Bone marrow (tissue), 2 donors: ENCODE results near the gene VDR.
"Not testable (repeated sequence)": the region's sequence is repeated elsewhere in the genome, so short reads cannot be mapped to it uniquely, and the experiment has no call there.

Source experiments
- DNase-seq, 2 donors: peaks; one replicate each; lab custom pipeline; 2025; lab: John Stamatoyannopoulos, UW

VDR gene

GRCh38 chr12:47846294-47846996 is 58.3 kb downstream of the VDR start:
- DNase-seq: no peak

GRCh38 chr12:47845081-47845480 is 59.7 kb downstream of the VDR start:
- no peak for DNase-seq

- DNase-seq: no peak
Observed at GRCh38 chr12:47844264-47845019, 60.4 kb downstream of the VDR start.

GRCh38 chr12:47843226-47843980 is 61.4 kb downstream of the VDR start:
- DNase-seq: no peak

GRCh38 chr12:47842543-47842942 is 62.3 kb downstream of the VDR start:
- not testable (repeated sequence) for DNase-seq

GRCh38 chr12:47841910-47842309 is 62.9 kb downstream of the VDR start:
- DNase-seq: no peak

- DNase-seq: no peak
Observed at GRCh38 chr12:47841501-47841900, 63.3 kb downstream of the VDR start.

- no peak for DNase-seq
Observed at GRCh38 chr12:47840571-47840970, 64.2 kb downstream of the VDR start.

GRCh38 chr12:47839214-47839876 is 65.4 kb downstream of the VDR start:
- no peak for DNase-seq

- no peak for DNase-seq
Observed at GRCh38 chr12:47838286-47838931, 66.4 kb downstream of the VDR start.

GRCh38 chr12:47837190-47838171 is 67.3 kb downstream of the VDR start:
- peak; percentile 14 to 55 for DNase-seq

GRCh38 chr12:47835831-47836155 is 69.0 kb downstream of the VDR start:
- DNase-seq: no peak

- DNase-seq: no peak
Observed at GRCh38 chr12:47835006-47835830, 69.6 kb downstream of the VDR start.

- DNase-seq: peak in 1 of 2 donors; percentile 31
Observed at GRCh38 chr12:47834199-47834903, 70.4 kb downstream of the VDR start.

- DNase-seq: no peak
Observed at GRCh38 chr12:47833591-47834012, 71.2 kb downstream of the VDR start.

- DNase-seq: no peak
Observed at GRCh38 chr12:47832263-47832933, 72.4 kb downstream of the VDR start.

GRCh38 chr12:47829584-47829983 is 75.2 kb downstream of the VDR start:
- no peak for DNase-seq

GRCh38 chr12:47828976-47829482 is 75.8 kb downstream of the VDR start:
- no peak for DNase-seq
